HG03378 (cell line): ENCODE measurements around the gene ARHGEF7.
"Not testable (repeated sequence)": the region's sequence is repeated elsewhere in the genome, so short reads cannot be mapped to it uniquely, and the experiment has no call there.

Experiments
- ATAC-seq: cut with Tn5 transposase; IDR thresholded peaks from one replicate; pipeline ENCODE4 v1.9.1; 2021; ENCODE audit warnings: mild to moderate bottlenecking, moderate library complexity; ENCODE audit not compliant: unreplicated experiment

The ARHGEF7 gene

GRCh38 chr13:111251646-111252445, 136.7 kb downstream of the ARHGEF7 start:
- ATAC-seq, result no peak

GRCh38 chr13:111252446-111253364, 137.6 kb downstream of the ARHGEF7 start:
- no peak for ATAC-seq

GRCh38 chr13:111253365-111253872, 138.3 kb downstream of the ARHGEF7 start:
- no peak for ATAC-seq

DNA sequence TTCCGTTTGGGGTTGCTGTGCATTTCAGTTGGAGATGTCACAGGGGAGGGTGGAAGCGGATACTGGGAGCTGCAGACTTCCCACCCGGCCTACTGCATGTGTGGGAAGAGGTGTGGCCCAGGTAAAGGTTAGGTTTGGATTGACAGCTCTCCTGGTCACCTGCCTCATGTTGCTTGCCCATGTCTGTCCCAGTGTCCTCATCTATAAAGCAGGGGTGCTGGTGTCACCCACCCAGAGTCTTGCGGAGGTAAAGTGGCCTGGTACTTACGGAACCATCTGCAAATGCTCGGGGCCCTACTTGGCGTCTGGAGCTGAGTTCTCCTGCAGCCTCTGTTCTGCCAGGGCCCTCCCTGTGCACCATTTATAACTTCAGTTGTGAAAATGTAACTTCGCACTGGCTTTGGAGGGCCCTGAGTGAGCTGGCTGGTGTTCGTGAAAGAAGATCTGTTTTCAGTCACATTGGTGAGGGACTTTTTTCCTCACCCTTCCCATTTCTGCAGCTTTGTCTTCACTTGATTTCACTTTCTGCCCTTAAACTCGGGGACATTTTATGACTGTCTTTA, 140.2 kb downstream of the ARHGEF7 start:
- ATAC-seq, result no peak

DNA sequence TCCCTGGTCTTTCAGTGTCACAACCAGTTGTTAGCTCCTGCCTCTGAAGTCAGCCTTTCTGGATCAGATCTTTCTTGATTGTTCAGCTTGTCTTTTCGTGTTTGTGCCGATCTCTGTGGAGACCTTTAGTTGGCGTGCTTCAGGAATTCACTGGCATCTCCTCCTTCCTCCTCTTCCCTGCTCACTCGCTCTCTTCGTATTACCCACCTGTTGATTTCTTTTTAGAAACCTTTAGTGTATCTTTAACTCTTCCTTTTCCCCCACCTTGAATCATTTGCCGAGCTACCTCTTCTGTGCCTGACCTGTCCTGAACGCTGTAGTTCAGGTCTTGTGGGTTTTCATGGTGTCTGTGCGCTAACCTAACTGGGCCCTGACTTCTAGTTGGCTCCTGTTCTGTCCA, 141.3 kb downstream of the ARHGEF7 start:
- ATAC-seq, result no peak

DNA sequence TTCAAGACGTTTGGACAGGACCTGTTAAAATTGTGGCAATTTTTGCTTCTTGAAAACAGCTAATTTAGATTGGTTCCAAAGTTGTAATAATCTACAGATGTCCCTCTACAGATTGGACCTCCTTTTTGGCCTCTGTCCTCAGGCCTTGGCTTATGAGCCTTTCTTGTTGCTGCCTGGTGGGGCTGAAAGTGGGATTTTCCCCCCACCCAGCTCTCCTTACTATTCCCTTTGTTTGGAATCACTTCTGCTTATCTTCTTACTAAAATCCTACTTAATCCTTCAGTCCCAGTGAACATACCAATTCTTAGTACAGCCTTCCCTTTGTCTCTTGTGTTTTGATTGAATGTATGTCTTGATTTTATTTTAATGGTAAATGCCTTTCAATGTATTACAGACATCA, 141.8 kb downstream of the ARHGEF7 start:
- ATAC-seq, result no peak

DNA sequence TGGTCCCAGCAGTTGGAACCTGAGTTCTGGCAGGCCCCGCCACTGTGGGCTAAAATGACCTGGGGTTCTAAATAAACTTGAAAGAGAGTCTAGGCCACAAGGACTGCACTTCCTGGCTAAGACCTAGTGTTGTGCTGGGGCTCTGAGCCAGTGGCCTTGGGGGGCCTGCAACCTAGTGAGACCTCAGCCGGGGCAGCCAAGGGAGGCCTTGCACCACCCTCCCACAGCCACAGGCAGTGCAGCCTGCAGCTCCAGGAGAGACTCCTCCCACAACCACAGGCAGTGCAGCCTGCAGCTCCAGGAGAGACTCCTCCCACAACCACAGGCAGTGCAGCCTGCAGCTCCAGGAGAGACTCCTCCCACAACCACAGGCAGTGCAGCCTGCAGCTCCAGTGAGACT, 142.8 kb downstream of the ARHGEF7 start:
- not testable (repeated sequence) for ATAC-seq

DNA sequence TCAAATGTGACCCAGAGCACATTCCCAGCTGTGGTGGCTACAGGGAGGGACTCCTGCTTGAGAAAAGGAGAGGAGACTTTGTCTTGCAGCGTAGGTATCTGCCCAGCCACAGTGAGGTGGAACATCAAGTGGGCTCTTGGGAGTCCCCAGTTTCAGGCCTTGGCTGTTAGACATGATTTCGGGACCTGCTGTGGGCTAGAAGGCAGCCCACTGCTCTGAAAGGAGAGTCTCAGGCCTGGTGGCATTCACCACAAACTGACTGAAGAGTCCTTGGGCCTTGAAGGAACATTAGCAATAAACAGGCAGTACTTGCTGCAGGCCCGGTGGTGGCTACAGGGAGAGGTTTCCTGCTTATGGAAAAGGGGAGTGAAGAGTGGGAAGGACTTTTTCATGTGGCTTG, 143.5 kb downstream of the ARHGEF7 start:
- ATAC-seq, result no peak

DNA sequence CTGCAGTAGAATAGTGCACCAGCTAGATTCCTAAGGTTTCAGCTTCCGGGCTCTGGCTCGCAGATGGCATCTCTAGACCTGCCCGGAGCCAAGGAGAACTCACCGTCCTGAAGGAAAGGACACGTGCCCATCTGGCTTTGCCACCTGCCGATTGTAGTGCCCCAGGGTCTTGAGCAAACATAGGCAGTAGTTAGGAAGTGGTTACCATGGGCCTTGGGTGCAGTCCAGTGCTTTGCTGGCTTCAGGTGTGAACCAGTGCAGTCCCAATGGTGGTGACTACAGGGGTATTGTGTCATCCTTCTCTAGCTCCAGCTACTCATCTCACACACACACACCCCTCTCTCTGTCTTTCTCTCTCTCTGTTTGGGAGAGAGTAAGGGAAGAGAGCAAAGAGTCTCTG, 143.9 kb downstream of the ARHGEF7 start:
- no peak for ATAC-seq

DNA sequence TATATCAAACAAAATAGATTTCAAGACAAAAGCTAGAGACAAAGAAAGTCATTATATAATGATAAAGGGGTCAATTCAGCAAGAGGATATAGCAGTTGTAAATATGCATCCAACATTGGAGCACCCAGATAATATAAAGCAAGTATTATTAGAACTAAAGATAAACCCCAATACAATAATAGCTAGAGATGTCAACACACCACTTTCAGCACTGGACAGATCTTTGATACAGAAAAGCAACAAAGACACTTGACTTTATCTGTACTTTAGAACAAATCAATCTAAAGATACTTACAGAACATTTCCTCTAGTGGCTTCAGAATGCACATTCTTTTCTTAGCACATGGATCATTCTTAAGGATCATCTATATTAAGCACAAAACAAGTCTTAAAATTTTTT, 146.2 kb downstream of the ARHGEF7 start:
- ATAC-seq, result no peak

GRCh38 chr13:111262281-111262680, 147.2 kb downstream of the ARHGEF7 start:
- no peak for ATAC-seq

DNA sequence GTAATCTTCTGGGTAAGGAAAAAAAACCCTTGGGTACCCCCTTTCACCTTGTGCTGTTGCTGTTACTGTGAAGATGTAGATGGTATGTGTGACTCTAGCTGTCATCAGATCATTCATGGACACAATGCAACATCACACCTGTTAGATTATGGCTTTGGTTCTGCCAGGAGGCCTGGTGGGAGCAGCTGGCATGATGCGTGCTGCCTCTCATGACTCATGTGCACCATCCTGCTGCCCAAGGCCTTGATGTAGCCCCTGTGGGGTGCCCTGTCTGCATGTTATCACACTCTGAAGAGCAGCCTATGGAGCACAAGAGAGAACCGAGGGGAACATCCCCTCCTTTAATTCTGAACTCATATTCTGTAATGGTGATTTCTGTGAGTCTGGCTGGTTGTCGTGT, 147.6 kb downstream of the ARHGEF7 start:
- ATAC-seq, result no peak

DNA sequence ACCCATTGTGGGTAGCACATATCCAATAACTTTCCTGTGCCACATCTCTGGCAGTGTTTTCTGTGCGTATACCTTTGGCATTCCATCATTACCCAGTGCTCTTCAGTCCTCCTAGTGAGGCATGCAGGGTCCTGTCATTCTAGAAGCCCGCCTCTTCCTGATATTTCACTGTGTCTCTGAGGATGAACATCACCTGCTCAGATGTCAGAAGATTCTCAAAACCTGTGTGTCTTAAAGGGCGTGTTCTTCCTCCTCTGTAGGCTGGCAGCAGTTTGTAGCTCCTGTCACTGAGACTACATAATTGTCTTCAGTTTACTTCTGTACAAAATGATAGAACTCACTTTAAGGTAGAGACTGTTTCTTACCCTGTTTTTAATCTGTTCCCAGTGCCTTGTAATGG, 148.5 kb downstream of the ARHGEF7 start:
- ATAC-seq, result no peak

DNA sequence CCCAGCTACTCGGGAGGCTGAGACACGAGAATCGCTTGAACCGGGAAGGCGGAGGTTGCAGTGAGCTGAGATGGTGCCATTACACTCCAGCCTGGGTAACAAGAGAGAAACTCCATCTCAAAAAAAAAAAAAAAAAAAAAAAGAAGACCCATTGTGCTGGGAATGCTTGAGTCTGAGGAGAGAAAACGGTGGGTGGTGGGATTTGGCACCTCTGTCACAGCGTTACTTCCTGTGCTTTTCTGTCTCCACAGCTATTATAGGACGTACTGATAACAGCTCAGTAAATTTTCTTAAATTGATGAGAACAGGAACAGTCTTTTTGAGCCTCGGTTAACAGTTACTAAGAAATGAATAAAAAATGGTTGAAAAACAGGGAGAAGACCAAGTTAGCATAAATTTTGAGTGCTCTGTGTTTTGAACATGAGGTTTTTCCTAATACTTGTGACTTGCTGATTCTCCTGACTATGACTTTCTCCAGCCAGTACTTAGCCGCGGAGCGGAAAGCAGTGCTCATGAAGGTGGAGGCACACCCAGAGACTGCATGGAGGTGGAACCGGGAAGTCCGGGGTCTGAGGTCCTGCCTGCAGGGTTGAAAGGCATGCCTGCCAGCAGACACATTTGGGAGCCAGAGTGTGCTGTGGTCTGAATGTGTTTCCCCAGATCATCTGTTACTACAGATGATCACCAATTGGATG, 150.0 kb downstream of the ARHGEF7 start:
- ATAC-seq, result no peak

DNA sequence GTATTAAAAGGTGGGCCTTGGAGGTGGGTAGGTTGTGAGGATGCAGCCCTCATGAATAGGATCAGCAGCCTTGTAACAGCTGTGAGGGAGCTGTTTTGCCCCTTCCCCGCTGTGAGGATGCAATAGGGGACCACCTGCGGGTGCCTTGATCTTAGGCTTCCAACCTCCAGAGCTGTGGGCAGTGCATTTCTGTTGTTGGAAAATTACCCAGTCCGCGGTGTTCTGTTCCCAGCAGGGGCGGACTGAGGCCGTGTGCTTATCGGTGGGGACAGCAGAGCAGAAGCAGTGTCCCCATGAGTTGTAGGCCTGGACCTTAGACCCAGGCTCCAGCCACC, 150.6 kb downstream of the ARHGEF7 start:
- ATAC-seq, result no peak

GRCh38 chr13:111267205-111267604, 152.1 kb downstream of the ARHGEF7 start:
- ATAC-seq, result no peak

DNA sequence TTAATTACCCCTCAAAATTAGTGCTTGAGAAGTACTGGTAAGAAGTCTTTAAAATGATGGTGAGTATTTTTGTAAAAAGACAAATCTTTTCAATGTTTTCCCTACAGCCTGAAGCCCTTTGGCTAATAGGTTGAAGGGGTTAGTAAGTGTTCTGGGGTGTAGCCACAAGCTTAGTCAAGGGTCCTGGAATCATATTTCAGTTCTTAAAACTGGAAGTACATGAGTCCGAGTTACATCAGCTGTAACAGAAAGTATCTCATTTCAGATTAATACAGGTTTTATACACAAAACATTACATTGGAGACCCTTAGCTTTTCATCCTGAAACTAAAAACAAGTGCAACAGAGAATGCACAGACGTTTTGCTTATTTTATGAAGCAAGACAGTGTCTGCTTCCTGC, 152.7 kb downstream of the ARHGEF7 start:
- ATAC-seq, result no peak

DNA sequence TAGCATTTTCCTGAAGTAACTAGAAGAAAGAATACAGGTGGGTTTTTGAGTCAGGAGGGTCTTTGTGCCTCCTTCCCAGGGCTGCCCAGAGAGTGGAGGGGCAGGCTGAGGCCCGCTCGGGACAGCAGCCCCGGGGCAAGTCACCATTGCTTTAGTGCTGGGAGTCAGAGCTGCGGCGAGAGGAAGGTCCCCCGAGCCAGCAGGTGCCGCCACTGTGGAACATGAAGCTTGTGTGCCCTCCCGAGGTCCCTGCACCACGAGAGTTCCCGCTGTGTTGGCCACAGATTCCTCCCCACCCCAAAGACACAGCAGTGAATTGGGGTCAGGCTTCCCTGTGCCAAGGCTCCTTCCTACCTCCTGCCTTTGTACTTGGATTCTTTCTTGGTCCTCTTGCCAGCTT, 154.4 kb downstream of the ARHGEF7 start:
- no peak for ATAC-seq

GRCh38 chr13:111270126-111270525, 155.0 kb downstream of the ARHGEF7 start:
- no peak for ATAC-seq

GRCh38 chr13:111270765-111271698, 155.9 kb downstream of the ARHGEF7 start:
- ATAC-seq, result no peak
